NCI-H2196 (cell line): ENCODE results near the gene UCKL1.
"Not testable (repeated sequence)": the region's sequence is repeated elsewhere in the genome, so short reads cannot be mapped to it uniquely, and the experiment has no call there.

Source experiments
- DNase-seq: peaks from one replicate; lab custom pipeline; 2025; ENCODE audit not compliant: unreplicated experiment; lab: John Stamatoyannopoulos, UW

UCKL1 gene

DNA sequence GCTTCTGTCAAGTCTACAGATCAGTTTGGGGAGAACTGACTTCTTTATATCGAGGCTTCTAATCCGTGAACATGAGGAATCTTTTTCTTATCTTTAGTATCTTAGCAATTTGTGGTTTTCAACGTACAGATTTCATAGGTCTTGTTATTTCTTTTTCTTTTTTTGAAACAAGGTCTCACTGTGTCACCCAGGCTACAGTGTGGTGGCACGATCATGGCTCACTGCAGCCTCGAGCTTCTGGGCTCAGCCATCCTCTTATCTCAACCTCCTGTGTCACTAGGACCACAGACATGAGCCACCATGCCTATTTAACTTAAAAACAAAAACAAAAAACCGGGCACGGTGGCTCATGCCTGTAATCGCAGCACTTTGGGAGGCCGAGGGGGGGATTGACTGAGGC, 32.0 kb downstream of the UCKL1 start:
- DNase-seq, result no peak

DNA sequence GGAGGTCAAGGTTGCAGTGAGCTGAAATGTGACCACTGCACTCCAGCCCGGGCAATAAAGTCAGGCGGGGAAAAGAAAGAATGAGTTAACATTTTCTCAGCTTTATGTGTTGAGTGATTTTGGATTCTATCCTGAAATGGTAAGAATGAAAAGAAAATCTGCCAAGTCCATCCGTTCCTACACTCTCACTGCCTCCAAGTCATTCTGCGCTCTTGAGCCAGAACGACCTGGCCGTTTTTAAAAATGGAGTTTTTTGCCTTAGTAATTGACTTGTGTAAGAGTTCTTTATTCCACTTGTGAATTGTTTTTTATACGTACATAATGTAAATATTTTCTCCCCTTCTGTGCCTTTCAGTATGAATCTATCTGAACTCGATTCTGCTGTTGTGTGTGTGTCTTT, 32.6 kb downstream of the UCKL1 start:
- DNase-seq, result no peak

DNA sequence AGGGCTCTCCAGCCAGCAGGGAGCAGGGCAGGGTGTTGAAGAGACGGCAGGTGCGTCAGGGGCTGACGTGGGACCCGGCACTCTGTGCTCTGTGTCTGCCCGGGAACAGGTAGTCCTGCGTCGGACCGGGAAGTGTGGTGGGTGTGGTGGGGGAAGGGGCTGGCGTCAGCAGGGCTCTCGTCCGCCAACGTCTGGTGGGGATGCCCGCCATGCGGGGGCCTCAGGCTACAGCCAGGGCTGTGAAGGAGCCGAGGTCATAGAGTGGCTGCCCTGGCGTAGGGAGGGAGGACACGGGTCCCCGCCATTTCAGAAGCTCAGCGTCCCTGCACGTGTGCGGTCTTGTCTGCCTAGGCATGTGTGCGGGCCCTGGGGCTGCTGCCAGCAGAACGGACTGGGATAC, 36.0 kb downstream of the UCKL1 start:
- no peak for DNase-seq

DNA sequence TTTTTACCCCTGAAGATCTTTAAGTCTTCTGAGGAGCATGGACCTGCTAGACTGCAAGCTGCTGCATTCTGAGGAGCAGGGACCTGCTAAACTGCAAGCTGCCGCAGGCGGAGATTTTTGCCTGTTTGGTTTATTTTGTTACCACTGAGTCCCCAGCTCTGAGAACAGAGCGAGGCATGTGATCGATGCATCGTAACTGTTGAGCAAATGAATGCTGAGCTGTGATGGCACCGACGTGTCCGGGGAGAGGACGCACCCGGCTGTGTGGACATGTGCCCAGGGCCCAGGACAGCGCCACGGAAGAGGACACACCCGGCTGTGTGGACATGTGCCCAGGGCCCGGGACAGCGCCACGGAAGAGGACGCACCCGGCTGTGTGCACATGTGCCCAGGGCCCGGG, 37.1 kb downstream of the UCKL1 start:
- DNase-seq, result no peak

DNA sequence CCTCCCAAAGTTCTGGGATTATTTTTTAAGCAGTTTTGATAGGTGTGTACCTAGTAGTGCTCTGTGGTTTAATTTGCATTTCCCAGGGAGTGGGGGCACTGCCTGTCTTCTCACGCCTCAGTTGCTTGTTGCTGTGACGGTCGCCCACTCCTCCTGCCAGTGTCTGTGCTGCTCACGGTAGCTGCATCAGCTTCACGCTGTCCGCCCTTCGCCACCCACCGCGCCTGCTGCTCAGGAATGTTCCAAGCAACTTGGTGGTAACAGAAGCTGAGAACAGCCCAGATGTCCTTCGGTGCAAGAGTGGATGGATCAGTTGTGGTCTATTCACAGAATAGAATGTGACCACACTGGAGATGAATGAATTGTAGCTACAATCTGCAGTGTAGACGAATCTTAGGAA, 38.4 kb downstream of the UCKL1 start:
- DNase-seq, result no peak

DNA sequence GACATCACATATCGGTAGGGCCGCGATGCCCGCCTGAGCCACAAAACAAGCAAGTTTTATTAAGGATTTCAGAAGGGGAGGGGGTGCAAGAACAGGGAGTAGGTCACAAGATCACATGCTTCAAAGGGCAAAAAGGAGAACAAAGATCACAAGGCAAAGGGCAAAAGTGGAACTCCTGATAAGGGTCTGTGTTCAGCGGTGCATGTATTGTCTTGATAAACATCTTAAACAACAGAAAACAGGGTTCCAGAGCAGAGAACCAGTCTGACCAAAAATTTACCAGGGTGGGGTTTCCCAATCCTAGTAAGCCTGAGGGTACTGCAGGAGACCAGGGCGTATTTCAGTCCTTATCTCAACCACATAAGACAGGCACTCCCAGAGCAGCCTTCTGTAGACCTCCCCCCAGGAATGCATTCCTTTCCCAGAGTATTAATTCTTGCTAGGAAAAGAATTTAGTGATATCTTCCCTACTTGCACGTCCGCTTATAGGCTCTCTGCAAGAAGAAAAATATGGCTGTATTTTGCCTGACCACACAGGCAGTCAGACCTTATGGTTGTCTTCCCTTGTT, 39.8 kb downstream of the UCKL1 start:
- not testable (repeated sequence) for DNase-seq

DNA sequence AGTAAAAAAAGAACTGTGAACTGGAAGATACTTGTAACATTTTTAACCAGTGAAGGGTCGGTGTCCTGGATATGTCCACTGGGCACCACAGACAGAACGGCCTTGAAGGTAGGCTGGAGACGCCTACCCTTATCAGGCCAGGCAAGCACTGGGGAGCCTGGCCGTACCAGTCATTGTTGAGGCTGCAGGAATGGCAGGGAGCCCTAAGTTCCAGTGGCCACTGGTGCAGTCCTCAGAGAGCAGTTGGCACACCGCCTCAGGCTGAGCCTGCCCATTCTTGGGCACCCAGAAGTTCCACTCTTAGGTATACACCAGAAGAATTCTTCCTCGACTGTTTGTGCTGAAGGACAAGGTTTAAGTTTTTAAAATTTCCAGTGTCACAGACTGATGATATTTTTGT, 40.7 kb downstream of the UCKL1 start:
- no peak for DNase-seq

DNA sequence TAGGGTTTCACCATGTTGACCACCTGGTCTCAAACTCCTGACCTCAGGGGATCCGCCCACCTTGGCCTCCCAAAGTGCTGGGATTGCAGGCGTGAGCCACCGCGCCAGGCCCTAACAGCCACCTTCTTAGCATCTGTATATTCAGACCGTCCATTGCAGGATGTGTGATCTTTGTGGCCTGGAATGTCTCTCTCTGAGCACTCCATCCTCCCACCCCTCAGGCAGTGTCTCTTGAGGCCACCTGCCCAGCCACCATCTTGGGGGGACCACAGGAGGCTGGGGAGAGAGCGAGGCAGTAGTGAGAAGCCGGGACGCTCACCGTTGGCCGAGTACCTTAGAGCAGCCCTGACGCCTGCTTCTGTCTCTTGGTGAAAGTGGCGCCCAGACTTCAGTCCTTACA, 42.4 kb downstream of the UCKL1 start:
- DNase-seq, result no peak

DNA sequence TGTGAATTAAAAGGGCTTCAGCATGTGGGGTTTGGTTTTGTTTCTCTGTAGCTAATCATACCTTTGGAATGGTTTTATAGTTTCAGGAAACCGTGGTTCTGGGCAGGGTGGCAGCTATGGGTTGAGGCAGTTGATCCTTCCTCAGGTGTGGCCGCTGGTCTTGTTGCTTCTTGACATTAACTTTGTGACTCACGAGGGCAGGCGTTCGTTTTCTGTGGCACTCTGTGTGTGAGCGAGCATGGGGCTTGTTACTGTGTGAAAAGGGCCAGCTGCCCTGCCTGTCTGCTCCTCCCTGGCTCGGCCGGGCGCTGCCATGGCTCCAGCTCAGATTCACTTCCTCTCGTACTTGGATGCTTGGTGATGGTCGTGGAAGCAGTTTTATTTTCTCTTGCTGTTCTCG, 45.0 kb downstream of the UCKL1 start:
- DNase-seq, result no peak

DNA sequence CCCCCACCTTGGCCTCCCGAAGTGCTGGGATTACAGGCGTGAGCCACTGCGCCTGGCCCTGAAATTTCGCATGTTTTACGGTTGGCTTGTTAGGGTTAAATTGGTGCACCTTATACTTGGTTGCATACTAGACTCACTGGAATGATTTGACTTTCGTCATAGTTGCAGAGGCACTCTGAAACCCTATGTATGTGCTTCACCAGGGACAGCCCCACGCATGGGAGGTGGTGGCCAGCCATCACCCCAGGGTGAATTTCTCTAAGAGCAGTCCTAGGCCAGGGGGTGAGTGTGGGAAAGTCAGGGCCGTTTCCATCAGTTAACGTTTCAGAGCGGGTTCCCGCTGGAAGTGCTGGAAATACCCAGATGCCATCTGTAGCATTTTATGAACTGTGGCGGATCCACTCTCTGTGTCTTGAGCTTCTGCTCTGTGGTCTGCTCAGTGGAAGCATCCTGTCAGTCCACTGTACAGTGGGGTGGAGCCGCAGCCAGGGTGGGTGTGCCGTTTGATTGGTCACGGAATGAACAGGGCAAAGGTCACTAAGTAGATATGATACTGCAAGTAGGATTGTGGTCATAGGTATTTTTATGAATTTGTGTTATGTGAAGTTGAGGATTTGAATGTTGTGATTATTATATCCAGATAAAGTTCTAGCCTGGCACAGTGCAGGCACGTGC, 48.1 kb downstream of the UCKL1 start:
- no peak for DNase-seq

DNA sequence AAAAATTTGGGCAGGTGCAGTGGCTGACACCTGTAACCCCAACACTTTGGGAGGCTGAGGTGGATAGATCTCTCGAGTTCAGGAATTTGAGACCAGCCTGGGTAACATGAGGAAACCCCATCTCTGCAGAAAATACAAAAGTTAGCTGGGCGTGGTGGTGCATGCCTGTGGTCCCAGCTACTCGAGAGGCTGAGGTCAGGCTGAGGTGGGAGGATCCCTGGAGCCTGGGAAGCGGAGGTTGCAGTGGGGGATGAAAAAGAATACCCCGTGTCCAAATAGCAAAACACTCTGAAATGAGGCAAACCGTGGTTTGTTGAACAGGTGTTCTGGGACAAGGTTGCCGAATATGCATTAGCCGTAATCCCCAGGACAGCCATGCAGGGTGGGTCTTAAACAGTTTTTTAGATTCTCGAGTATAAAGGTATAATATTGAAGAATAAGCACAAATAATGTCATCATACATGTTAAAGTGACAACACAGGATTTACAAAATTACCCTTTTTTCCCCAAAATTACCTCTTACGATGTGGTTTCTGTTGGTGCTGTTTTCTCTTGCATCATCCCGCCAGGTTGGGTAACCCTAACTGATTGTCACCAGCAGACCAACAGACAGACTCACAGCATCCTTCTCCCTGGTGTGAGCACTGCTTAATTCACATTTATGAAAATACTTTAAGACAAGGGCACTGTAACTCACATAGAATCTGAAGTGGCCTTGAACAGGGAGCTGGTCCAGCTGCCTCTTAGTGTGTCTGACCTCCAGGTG, 52.2 kb downstream of the UCKL1 start:
- DNase-seq, result no peak

DNA sequence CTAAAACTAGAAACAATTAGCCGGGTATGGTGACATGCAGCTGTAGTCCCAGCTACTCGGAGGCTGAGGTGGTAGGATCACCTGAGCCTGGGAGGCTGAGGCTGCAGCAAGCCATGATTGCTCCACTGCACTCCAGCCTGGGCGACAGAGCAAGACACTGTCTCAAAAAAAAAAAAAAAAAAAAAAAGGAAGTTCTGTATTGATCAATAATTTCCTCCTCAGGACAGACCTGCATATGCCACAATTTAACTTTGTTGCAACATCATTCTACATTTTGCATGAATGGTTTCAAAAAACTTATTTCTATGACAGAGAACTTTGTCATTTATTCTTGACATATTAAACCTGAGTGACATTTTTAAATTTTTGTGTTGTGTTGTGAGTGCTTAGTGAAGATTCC, 55.8 kb downstream of the UCKL1 start:
- no peak for DNase-seq

DNA sequence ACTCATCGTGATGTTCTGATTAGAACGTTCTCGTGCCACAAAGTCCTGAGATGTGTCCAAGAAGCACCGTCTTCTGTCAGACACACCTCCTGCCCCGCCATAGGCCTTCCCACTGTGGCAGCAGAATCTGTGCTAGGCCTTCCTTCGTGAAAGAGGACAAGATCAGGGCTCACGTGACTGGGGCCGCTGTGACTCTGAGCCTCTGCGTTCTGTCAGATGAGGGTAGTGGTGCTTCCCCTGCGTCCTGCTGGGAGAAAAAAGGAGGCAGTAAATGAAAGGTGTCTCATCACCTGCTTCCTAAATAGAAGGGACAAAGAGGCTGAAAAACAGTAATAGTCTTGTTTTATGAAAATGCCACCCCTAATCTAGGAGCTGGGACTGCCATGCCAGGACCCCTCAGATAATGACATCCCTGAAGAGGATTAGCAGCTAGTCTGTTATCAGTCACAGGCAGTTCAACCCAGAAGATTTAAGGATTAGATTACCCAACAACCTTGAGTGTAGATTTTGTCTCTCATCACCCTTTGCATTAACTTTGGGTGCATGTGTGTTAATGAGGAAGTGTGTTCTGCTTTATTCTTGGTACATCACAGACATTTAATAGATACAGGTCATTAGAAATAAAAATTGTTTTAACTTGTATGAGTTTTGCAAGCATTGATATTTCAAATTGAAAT, 57.2 kb downstream of the UCKL1 start:
- DNase-seq, result no peak

DNA sequence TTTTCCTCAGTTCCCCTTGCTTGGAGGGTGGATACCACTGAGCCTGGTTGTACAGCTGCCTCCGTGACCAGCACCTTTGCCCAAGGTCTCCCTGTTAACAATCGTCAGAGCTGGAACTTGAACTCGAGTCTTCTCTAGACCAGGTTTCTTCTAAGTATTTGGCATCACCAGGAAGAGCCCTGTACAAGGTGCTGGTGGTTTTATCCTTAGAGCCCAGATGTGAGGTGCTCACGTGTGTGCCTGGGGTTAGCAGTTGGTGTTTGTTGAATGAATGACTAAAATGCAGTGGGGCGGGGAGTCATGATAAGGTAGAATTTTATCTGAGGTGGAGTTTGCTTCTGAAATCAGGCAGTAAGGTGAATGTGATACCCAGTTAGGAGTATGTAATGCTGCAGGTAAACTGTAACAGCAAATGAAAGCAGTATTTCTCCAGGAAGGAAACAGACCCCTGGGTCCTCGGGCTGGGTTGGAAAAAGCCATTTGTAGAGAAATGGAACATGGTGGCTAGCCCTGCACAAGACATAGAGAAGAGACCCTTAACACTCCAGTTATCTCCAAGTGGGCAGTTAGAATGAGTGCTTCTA, 58.1 kb downstream of the UCKL1 start:
- DNase-seq, result no peak

DNA sequence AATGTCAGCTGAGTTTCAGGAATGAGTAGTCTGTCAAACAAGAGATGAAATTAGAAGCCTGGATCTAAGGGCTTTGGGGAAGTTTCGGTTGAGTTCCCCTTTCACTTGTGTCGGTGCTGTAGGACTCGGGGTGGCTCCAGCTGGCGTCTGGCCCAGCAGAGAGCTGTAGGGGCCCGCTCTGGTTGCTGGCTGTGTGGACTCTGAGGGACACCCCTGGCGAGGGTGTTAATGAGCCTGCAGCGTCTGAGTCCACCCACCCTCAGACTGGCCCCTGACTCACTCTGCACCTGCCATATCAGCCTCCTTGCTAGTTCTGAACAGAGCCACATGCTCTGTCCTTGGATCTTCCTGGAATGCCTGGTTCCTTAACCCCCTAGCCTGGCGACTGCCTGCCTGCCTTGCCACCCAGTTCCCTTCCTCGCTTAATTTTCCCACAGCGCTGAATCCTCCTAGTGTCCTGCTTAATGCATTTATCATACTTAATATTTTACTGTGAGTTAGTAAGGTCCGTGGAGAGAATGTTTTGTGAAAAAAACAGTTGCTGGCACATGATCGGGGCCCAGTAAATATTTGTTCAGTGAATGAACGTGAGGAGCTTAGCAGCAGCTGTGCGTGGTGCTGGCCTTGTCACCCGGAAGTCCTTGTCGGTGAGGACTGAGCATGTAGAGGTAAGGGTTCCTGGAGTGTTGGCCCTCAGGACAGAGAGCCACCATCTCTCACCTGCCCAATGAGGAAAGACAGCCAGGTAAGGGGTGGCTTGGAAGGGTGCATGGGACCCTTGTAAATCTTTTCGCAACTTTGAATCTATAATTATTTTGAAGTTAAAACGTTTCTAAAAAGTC, 59.7 kb downstream of the UCKL1 start:
- DNase-seq, result peak; percentile 66

DNA sequence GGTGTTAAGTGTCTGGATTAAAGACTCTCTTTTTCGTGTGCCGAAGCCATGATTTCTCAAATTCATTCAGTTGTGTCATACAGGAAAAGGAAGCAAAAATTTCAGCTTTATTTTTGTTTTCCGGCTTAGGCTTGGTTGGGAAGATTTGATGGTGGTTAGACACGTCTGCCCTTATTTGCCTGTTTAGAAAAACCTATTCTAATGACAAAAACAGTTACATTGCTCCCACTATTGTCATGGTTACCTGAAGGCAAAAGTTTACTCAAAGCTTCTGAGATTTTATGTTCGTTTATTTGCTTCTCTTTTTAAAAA, 60.3 kb downstream of the UCKL1 start:
- DNase-seq, result peak; percentile 24

DNA sequence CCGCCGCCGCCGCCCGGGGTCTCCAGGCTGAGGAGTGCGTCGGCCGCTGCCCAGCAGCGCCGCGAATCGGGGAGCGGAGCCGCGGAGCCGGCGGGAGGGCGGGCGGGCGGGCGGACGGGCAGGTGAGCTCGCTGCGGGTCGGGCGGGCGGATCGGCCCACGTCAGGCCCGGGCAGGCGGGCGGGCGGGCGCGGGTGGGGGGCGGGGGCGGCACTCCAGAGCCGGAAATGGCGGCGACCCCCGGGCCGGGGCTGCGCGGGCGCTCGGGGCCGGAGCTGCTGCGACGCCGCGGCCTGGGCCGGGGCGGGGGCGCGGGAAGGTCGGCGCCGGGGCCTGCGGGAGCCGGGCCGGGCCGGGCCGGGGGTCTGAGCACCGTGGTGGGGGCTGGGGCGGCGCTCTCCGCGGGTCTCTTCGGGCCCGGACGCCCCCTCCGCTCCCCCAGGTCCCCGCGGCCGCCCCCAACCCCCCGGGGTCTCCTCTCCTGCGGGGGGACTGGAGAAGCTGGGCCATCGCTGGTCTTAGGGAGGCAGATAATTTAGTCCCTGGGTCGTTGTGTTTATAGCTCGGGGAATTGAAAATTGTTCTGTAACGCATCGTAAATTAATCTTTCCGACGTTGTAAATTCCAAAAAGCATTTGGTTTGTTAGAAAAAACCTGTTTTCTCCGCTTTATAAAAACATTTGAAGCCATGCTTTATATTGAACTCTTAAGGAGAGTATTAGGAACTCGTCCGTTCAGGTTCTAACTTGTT, 60.8 kb downstream of the UCKL1 start:
- DNase-seq, result no peak

DNA sequence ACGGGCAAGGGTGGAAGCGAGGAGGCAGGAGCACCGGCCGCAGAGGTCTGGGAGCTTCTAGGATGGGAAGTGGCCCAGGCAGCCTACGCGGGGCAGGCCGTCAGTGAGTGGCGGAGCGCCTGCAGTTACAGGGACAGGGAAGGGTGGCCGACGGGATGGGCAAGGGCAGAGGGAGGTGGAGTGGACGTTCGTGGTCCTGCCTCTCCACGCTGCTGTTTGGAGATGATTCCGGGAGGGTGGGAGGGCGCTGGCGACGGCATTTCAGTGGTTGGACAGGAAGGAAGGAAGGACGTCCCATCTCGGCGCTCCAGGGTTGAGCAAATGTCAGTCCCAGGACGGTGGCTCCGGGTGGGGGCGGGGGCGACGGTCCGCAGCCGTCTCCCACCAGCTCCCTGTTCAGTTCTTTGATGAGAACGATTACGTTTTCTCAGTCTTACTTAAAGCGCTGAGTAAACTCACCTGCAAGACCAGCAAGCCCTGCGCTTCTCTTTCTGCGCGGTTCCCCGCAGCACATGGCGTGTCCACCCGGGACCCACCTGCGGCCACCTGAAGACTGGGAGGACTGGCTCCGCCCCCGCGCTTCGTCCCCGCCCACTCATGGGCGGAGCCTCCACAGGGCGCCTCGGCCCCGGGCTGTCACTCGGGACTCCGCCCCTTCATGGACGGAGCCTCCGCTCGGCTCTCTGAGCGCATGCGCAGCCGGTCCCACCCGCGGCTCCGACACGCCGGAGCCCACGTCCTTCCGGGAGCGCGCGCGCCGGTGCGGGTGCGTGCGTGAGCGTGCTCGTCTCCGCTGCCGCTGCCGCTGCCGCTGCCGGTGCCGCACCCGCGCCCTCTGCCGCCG, 61.6 kb downstream of the UCKL1 start, which contains the start of gene DNAJC5:
TSS of gene DNAJC5 (plus strand) at position 769 of the 844 bp plus-strand sequence. CDS start 33,220 bp downstream, outside the sequence.
- DNase-seq, result peak; percentile 97

DNA sequence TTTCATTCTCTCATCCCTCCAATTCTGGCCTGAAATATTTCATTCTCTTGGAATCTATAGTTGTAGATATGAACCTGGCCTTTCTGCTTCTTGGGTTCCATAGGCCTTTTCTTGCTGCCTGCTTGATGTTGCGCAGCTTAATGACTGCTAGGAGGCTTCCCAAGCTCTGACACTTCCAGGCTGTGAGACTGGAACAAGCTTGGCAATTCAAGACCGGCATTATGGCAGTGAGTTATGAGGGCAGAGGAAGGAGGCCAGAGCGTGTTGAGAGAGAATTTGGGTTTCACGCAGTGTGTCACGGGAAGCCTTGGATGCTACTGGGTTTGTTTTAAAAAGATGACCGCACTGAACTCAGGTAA, 62.2 kb downstream of the UCKL1 start:
- no peak for DNase-seq
